ENCODE measurements around the gene BTBD9.

Gene BTBD9

GRCh38 chr6:38599261-38599660 lies 40.5 kb downstream of the BTBD9 start:
- Histone ChIP-seq H3K27ac (ENCODE audit: low read depth, low read length, severe bottlenecking) (no peak overlapping the region), H3K4me1 (ENCODE audit: control insufficient read depth, insufficient read depth, low read length, poor library complexity, severe bottlenecking) (no peaks in the 10 kb centered on the region), H3K4me3 (ENCODE audit: extremely low read depth, insufficient read depth, low read length, poor library complexity, severe bottlenecking) (no peak overlapping the region), H3K9me3 (ENCODE audit: control insufficient read depth, low read length) (no peaks in the 10 kb centered on the region), H3K36me3 (ENCODE audit: control insufficient read depth, insufficient read depth, low read length) (no peaks in the 10 kb centered on the region)
- 92 to 98% methylated on average over 4 to 5 of the region's 5 CpGs for WGBS, 2 experiments (ENCODE audit: insufficient coverage in 2 of 2)

GRCh38 chr6:38593998-38594665 lies 45.6 kb downstream of the BTBD9 start:
- Histone ChIP-seq H3K4me3 (ENCODE audit: extremely low read depth, insufficient read depth, low read length, poor library complexity, severe bottlenecking) (no peak overlapping the region), H3K27ac (ENCODE audit: low read depth, low read length, severe bottlenecking) (no peak overlapping the region), H3K4me1 (ENCODE audit: control insufficient read depth, insufficient read depth, low read length, poor library complexity, severe bottlenecking) (no peaks in the 10 kb centered on the region), H3K36me3 (ENCODE audit: control insufficient read depth, insufficient read depth, low read length) (no peaks in the 10 kb centered on the region), H3K9me3 (ENCODE audit: control insufficient read depth, low read length) (no peaks in the 10 kb centered on the region)
- no CpG with 5 or more reads among the region's 3 CpGs for WGBS, 2 experiments (ENCODE audit: insufficient coverage in 2 of 2)

DNA sequence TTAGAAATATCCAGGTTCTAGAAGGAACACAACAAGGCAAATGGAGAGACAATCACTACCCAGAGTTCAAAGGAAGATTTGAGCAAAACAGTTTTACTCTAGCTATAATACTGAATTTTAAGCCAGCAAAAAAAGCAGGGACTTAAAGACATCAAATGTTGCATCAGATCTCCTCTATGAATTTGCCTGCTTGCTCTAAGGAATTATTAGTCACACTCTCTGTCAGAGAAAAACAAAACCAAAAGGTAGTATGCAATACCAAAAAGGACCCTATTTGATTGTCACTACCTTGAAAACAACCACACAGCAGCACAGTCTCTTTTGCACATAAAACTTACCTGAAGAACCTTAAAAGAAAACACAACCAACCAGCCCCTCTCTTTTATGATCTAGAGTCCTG lies 46.3 kb downstream of the BTBD9 start:
- Histone ChIP-seq H3K27ac (ENCODE audit: low read depth, low read length, severe bottlenecking) (no peak overlapping the region), H3K4me1 (ENCODE audit: control insufficient read depth, insufficient read depth, low read length, poor library complexity, severe bottlenecking) (no peaks in the 10 kb centered on the region), H3K9me3 (ENCODE audit: control insufficient read depth, low read length) (no peaks in the 10 kb centered on the region), H3K4me3 (ENCODE audit: extremely low read depth, insufficient read depth, low read length, poor library complexity, severe bottlenecking) (no peak overlapping the region), H3K36me3 (ENCODE audit: control insufficient read depth, insufficient read depth, low read length) (no peaks in the 10 kb centered on the region)

- Histone ChIP-seq H3K9me3 (ENCODE audit: control insufficient read depth, low read length) (no peaks in the 10 kb centered on the region), H3K36me3 (ENCODE audit: control insufficient read depth, insufficient read depth, low read length) (no peaks in the 10 kb centered on the region), H3K4me1 (ENCODE audit: control insufficient read depth, insufficient read depth, low read length, poor library complexity, severe bottlenecking) (no peaks in the 10 kb centered on the region), H3K4me3 (ENCODE audit: extremely low read depth, insufficient read depth, low read length, poor library complexity, severe bottlenecking) (no peak overlapping the region), H3K27ac (ENCODE audit: low read depth, low read length, severe bottlenecking) (no peak overlapping the region)
- WGBS, 2 experiments (ENCODE audit: insufficient coverage in 2 of 2), result no CpG with 5 or more reads among the region's 1 CpG
Observed at GRCh38 chr6:38591439-38591838, 48.3 kb downstream of the BTBD9 start.

DNA sequence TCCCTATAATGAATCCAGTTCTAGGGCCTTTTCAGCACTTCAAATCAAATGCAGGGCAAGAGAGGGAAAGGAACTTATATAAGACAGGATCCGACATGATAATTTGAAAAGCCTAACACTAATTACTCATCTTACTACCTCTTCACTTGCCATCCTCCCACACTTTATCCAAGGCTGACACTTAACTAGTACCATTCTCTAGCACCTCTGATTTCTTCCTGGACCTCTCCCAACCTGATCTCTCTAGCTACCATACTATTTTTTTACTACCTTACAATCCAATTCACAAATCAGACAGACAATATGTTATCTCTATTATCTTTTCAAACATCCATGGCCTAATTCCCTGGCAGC lies 50.4 kb downstream of the BTBD9 start:
- WGBS, 2 experiments (ENCODE audit: insufficient coverage in 2 of 2), result 89% methylated on average over 1 of the region's 1 CpG; no CpG with 5 or more reads in 1 of the 2 experiments

DNA sequence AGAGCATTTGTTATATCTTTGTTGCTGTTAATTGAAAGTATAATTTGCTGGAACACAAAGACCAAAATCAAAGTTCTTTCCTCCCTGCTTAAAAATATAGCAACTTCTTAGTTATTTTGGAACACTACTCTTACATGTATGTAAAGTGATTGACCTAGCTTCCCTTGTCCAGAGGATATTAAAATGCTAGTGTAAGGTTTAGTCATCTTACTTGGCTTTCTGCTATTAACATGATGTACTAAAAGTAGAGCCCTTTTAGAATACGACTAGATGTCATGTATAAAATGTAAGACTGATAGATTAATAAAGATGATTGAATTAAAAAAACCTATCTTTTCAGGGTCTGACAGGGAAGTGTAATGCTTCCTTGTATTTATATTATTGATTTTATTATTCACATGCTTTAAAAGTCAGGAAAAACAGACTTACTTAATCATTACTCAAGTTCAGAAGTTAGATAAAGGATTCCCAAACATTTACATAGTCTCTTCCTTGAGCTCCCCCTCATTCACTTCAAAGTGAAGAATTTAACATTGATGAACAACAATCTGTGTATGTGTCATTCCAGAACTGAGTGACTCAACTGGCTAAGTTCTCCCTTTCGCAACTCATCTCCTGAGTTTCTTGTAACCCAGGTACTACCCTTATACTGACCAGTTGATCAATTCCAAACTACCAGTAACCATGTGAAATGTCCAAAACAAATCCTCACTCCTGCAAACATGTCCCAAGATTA lies 50.9 kb downstream of the BTBD9 start:
- Histone ChIP-seq H3K36me3 (ENCODE audit: control insufficient read depth, insufficient read depth, low read length) (no peaks in the 10 kb centered on the region), H3K4me3 (ENCODE audit: extremely low read depth, insufficient read depth, low read length, poor library complexity, severe bottlenecking) (no peak overlapping the region), H3K4me1 (ENCODE audit: control insufficient read depth, insufficient read depth, low read length, poor library complexity, severe bottlenecking) (no peaks in the 10 kb centered on the region), H3K9me3 (ENCODE audit: control insufficient read depth, low read length) (no peaks in the 10 kb centered on the region), H3K27ac (ENCODE audit: low read depth, low read length, severe bottlenecking) (no peak overlapping the region)
- 100% methylated on average over 1 of the region's 2 CpGs for WGBS, 2 experiments (ENCODE audit: insufficient coverage in 2 of 2)

More for the DNA sequence above, 50.4 kb downstream of the BTBD9 start:
- Histone ChIP-seq H3K9me3 (ENCODE audit: control insufficient read depth, low read length) (no peaks in the 10 kb centered on the region), H3K27ac (ENCODE audit: low read depth, low read length, severe bottlenecking) (no peak overlapping the region), H3K4me1 (ENCODE audit: control insufficient read depth, insufficient read depth, low read length, poor library complexity, severe bottlenecking) (no peaks in the 10 kb centered on the region), H3K4me3 (ENCODE audit: extremely low read depth, insufficient read depth, low read length, poor library complexity, severe bottlenecking) (no peak overlapping the region), H3K36me3 (ENCODE audit: control insufficient read depth, insufficient read depth, low read length) (no peaks in the 10 kb centered on the region)

- H3K27ac ChIP-seq (ENCODE audit: low read depth, low read length, severe bottlenecking), result no peak overlapping the region
- H3K36me3 ChIP-seq (ENCODE audit: control insufficient read depth, insufficient read depth, low read length), result no peaks in the 10 kb centered on the region
- WGBS, 2 experiments (ENCODE audit: insufficient coverage in 2 of 2), result 89 to 96% methylated on average over 4 to 6 of the region's 6 CpGs
- H3K4me1 ChIP-seq (ENCODE audit: control insufficient read depth, insufficient read depth, low read length, poor library complexity, severe bottlenecking), result no peaks in the 10 kb centered on the region
- H3K9me3 ChIP-seq (ENCODE audit: control insufficient read depth, low read length), result no peaks in the 10 kb centered on the region
- H3K4me3 ChIP-seq (ENCODE audit: extremely low read depth, insufficient read depth, low read length, poor library complexity, severe bottlenecking), result no peak overlapping the region
Observed at GRCh38 chr6:38587766-38588362, 51.9 kb downstream of the BTBD9 start.

DNA sequence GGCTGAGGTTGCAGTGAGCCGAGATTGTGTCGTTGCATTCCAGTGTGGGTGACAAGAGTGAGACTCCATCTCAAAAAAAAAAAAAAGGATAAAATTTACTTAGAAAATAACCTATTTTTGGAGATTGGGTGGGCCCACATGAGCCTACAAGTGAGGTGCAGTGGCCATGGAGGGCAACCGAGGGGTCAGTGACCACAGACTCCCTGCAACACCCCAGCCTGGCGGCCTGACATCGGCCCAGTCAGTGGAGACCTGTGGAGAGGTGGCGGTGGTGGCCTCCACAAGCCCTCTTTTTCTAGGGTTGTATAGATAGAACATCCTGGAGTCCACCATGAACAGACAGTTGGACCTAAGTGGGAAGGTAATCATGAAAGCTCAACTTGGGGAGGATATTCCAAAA lies 52.7 kb downstream of the BTBD9 start:
- WGBS, 2 experiments (ENCODE audit: insufficient coverage in 2 of 2), result 82 to 100% methylated on average over 2 of the region's 6 CpGs
- no peak overlapping the region for H3K4me3 ChIP-seq (ENCODE audit: extremely low read depth, insufficient read depth, low read length, poor library complexity, severe bottlenecking)
- no peak overlapping the region for H3K27ac ChIP-seq (ENCODE audit: low read depth, low read length, severe bottlenecking)
- no peaks in the 10 kb centered on the region for H3K36me3 ChIP-seq (ENCODE audit: control insufficient read depth, insufficient read depth, low read length)
- no peaks in the 10 kb centered on the region for H3K4me1 ChIP-seq (ENCODE audit: control insufficient read depth, insufficient read depth, low read length, poor library complexity, severe bottlenecking)
- no peaks in the 10 kb centered on the region for H3K9me3 ChIP-seq (ENCODE audit: control insufficient read depth, low read length)

DNA sequence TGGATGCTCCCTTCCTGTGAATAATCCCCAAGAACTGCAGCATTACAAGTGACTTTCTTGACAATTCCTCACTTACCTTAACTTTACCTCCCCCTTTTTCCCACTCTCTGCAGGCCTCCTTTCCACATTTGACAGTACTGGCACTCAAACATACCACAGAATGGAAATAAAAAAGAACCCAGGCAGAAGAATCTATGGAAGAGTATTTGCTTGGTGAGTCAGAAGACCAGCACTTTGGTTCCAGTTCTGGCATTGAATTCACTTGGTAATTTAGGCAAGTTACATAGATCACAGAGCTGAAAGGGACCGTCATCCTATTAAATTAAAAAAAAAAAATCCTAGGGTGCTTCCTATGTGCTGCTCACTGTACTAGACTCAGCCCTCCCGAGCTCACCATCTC lies 55.0 kb downstream of the BTBD9 start:
- no peak overlapping the region for H3K4me3 ChIP-seq (ENCODE audit: extremely low read depth, insufficient read depth, low read length, poor library complexity, severe bottlenecking)
- H3K36me3 ChIP-seq (ENCODE audit: control insufficient read depth, insufficient read depth, low read length), result no peaks in the 10 kb centered on the region
- no peaks in the 10 kb centered on the region for H3K9me3 ChIP-seq (ENCODE audit: control insufficient read depth, low read length)
- no peaks in the 10 kb centered on the region for H3K4me1 ChIP-seq (ENCODE audit: control insufficient read depth, insufficient read depth, low read length, poor library complexity, severe bottlenecking)
- no peak overlapping the region for H3K27ac ChIP-seq (ENCODE audit: low read depth, low read length, severe bottlenecking)
- 83% methylated on average over 1 of the region's 2 CpGs; no CpG with 5 or more reads in 1 of the 2 experiments for WGBS, 2 experiments (ENCODE audit: insufficient coverage in 2 of 2)

DNA sequence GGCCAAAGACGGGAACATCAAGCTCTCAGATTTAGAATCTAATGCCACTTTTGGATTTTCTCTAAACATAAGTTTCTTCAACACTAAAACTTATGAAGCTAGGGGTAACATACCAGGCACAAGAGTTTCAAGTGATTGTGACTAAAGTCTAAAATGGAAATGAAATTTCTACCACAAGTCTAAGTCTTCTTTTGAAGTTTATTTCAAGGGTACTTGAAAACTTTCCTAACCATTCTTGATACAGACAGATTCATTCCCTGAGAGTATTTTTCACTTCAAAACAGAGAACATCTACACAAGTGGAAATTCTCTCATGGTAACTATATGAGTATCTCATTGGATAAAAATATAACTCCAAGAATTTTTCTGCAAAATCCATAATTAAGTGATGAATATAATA lies 56.2 kb downstream of the BTBD9 start:
- H3K36me3 ChIP-seq (ENCODE audit: control insufficient read depth, insufficient read depth, low read length), result no peaks in the 10 kb centered on the region
- H3K4me3 ChIP-seq (ENCODE audit: extremely low read depth, insufficient read depth, low read length, poor library complexity, severe bottlenecking), result no peak overlapping the region
- WGBS, 2 experiments (ENCODE audit: insufficient coverage in 2 of 2), result no CpG with 5 or more reads among the region's 1 CpG
- H3K27ac ChIP-seq (ENCODE audit: low read depth, low read length, severe bottlenecking), result no peak overlapping the region
- no peaks in the 10 kb centered on the region for H3K9me3 ChIP-seq (ENCODE audit: control insufficient read depth, low read length)
- no peaks in the 10 kb centered on the region for H3K4me1 ChIP-seq (ENCODE audit: control insufficient read depth, insufficient read depth, low read length, poor library complexity, severe bottlenecking)

GRCh38 chr6:38580030-38580429 lies 59.7 kb downstream of the BTBD9 start:
- Histone ChIP-seq H3K36me3 (ENCODE audit: control insufficient read depth, insufficient read depth, low read length) (no peaks in the 10 kb centered on the region), H3K9me3 (ENCODE audit: control insufficient read depth, low read length) (no peaks in the 10 kb centered on the region), H3K27ac (ENCODE audit: low read depth, low read length, severe bottlenecking) (no peak overlapping the region), H3K4me3 (ENCODE audit: extremely low read depth, insufficient read depth, low read length, poor library complexity, severe bottlenecking) (no peak overlapping the region), H3K4me1 (ENCODE audit: control insufficient read depth, insufficient read depth, low read length, poor library complexity, severe bottlenecking) (no peaks in the 10 kb centered on the region)
- WGBS, 2 experiments (ENCODE audit: insufficient coverage in 2 of 2), result 93 to 100% methylated on average over 3 to 6 of the region's 6 CpGs

All from mesodermal cell (in vitro differentiated cells).